ENCODE measurements around the gene ITPKB.

ITPKB gene

DNA sequence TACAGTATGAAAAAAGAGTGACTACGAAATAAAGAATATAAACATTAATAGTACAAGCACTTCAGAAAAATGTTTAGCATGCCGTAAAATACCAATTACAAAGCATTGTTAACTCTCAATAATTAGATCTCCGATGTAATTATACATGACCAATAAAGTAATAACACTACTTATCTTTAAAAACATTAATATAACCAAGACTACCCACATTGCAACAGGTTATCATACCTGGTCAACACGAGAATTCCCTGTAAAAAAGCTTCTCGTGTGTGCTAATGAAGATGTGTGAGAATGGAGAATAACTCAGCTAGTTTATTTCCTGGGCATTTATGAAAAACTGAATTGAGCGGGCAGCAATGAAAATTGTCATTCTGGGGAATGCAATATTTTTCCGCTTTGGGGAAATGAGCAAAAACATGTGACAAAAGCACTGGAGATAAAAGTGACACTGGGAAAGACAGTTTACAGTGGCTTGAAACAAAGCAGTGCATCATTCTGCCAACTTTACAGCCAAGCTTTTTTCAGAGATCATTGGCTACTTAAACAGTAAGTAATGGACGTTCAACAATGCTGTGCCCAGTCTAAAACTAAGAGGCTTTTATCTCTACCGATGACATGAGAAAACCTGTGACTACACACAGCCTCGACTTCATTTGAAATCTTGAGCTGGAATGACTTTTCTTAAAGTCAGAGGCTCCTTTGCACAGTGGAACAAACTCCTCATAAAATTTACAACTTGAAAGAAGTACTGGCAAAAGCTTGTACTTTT is 34.7 kb downstream of the ITPKB start:
- DNase-seq (ENCODE audit: low spot score), result no peak

DNA sequence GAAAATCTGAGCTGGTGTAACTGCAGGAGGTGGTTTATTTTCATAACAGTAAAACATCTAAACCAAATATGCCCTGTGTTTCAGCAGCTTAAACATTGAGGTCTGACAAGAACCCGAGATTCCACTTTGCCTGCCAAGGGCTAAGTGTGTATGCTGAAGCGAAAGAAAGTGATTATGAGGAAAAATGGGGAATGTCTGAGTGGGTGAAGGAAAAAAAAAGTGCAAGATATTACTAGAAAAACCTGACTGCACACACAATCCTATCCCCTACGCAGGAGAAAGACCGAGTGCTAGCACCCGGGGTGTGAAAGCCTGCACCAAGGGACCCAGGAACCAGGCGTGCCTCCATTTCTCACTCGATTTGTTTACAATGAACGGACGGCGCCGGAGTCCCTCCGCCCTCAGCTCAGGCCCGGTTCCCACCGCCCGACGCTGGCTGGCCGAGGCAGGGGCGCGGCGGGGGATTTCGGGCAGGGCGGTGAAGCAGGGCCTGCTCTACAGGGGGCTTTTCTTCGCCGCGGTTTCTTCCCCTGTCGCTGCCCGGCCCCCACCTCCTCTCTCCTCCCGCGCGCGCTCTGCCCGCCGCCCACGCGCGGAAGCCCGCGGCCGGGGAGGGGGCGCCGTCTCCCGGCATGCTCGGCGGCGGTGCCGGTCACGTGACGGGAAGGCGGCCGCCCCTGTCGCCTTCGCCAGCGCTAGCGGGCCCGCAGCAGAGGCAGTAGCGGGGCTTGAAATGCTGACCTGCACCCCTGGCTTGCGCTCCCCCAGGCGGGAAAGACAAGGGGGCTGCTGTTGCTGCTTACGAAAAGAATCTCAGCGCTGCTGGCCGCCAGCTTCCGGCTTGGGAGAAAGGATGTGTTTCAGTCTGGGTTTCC is 35.9 kb downstream of the ITPKB start:
- DNase-seq (ENCODE audit: low spot score), result no peak

DNA sequence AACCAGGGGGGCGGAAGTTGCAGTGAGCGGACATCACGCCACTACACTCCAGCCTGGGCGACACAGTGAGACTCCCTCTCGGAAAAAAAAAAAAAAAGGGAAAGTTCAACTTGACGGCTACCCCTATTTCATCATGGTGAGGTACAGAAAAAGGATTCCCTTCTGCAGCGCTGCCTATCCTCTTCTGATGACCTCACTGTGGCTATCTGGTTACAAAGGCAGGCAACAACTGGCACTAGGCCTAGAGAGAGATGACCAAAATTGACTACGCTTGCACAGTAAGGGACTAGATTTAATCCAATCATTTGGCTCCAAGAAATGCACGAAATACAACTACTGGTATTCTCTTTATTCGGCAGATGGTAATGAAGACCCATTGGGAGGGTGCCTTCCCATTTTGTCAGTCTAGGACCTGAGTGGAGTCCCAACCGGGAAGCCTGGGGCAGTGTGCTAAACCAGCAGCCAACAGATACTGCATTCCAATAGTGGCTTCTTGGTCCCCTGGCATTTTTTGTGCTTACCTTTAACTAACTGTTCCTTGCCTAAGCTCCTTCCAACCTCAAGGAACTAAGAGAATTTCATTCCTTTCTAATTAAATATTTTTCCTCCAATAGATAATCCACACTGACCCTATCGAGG is 36.6 kb downstream of the ITPKB start:
- DNase-seq (ENCODE audit: low spot score), result no peak

DNA sequence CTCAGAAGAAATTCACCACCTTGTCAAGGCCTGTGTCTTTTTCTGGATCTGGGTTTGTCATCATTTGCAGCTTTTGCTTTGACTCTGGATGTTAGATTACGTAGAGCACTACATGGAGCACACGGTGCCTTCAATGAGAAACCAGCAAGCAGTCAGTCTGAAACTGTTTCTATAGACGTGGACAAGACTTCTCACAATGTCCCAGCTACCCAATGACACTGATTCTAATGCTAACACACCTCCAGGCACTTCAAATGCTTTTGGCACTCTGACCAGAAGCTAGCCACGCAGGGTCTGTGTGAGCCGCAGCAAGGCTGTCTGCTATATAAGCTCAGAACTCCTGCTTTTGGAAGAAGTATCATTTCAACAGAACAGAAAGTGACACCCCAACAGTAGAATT is 38.2 kb downstream of the ITPKB start:
- DNase-seq (ENCODE audit: low spot score), result no peak

DNA sequence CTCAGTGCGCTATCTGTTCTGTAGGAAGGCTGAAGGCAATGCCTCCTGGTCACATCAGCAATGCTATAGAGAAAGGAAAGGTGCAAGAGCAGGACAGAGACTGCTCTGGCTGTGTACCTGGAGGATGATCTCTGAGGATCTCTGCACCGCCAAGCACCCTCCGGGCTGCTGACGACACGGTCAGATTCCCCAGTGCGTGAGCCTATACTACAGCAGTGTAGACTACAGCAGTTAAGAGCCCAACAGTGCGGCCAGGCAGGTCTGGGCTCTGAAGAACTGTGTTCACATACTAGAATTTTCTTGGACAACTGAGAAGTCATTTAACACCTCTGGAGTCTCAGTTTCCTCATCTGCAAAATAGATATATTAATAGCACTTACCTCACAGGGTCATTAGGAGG is 39.9 kb downstream of the ITPKB start:
- no peak for DNase-seq (ENCODE audit: low spot score)

DNA sequence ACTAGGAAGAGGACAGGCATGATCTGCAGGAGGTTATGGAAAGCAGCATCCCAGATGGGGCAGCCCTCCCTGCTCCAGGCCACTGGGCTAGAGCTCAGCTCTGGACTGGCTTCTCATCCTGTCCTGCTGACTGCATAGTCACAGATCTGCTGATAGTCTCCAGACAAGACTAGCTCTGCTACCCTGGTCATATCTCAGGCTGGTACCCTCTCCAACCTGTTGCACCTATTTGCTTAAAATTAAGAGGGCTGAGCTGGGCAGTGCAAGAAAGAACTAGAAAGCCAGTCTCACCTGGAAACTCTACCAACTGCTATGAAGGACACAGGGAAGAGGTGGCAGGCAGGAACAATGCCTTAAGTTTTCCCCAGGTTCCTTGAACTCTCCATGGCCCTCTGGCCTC is 40.4 kb downstream of the ITPKB start:
- DNase-seq (ENCODE audit: low spot score), result no peak

DNA sequence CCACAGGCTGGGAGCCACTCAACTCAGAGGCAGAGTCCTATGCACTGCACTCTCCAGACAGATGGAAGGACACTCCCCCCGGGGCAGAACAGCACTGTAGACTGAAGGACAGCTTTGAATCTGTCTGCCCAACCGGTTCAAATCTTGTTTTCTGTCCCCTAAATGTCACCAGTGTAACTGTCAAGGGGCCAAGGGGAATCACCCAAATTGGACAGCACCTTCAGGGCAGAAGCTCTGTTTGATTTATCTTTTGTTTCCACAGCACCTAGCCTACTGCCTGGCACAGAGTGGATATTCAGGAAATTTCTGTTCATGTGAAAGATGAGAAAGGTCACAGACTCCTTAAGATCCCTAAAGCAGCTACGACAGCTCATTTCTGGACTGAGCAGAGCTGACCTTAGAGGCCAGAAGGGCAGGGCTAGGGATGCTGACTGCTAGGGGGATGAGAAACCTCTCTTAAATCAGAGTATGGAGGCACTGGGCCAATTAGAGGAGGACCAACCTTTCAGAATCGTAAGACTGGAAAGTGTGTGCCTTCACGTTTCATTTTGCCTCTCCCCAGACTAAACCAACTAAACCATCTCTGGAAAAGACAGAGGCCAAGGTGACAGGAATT is 41.0 kb downstream of the ITPKB start:
- DNase-seq (ENCODE audit: low spot score), result no peak

DNA sequence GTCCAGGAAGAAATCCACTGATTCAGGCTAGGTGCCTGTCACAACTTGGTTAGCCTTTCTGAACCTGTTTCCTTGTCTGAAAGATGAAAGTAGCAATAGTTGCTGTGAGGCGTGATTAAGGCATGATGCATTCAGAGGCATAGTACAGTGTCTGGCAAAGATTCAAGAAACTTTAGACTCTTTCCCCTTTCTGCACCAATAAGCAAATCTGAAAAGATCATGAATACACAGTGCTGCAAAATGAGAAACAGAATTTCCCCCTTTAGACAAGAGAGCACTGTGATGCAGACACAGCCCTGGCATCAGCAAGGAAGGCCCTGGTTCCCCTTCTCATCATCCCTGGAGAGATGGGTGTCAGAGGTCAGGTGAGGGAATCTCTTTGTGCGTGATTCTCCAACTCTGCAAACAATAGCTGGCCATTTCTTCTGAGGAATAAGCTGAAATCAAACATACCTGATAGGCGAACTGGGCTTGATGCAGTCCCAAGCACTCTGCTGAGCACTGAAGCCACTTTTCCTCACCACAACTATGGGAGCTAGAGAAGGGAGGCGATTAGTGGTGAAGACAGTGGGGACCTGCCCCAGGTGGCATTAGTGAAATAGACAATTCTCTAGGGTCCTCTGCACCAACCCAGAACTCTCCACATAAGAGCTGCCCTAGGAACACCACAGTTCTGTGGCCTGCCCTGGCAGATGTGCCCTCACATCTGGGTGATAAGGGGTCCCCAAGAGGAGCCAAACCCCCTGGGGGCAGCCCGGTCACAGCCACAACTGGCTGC is 41.7 kb downstream of the ITPKB start:
- no peak for DNase-seq (ENCODE audit: low spot score)

DNA sequence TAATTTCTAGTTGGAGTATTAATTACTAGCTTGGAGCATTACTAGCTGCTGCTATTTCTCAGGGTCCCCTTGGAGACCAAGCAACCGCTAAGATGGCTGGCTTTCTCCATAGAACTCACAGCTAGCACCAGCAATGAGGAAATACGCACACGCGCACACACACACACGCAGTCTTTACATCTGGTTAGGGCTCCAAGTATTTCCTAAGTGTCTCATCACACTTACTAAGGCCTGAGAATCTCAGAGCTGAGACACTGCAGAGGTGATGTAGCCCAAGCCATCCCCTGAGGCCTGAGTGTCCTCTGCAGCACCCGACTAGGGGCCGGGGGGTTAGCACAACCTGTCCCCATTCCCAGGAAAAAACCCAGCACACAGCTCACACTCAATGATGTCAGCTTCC is 42.5 kb downstream of the ITPKB start:
- DNase-seq (ENCODE audit: low spot score), result no peak

DNA sequence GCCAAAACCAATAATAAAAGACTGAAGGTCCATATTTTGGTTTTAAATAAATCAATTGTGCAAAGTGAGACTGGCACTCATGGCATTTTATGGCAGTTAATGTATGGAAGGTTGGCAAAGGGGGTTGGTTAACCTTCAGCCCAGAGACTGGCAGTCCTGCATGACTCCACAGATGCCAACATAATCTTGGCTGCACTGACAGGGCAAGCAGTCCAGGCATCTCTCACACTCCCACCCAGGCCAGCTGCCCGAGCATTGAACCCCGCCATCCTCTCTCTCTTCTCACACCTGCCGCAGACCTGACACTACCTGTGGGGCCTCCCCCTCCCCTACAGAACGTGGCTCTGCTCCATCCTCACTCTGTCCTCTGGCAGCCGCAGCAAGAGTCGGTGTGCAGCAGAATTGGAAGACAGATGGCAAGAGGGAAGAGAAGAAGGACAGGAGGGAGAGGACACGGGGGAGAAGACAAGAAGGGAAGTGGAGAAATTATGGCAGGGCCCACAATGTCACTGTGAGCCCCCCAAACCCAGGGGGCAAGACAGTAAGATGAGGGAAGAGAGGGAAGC is 43.7 kb downstream of the ITPKB start:
- DNase-seq (ENCODE audit: low spot score), result no peak

DNA sequence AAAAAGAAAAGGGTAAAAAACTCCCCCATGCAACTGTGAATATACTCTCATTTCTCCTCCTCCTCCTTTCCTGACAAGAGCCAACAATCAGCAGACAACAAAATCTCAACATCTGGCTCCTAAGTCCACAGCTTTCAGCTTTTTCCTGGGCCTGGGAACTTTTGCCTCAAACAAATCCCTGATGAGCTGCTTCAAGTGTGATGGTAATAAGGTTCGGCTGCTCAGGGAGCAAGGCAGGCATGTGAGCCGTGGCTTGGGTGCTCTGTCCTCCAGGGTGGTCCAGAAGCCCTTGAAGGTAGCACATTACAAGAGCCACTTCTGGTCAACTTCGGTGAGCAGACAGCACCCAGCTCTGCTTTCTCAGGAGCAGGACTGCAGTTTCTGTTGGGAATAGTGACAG is 46.3 kb downstream of the ITPKB start:
- DNase-seq (ENCODE audit: low spot score), result no peak

DNA sequence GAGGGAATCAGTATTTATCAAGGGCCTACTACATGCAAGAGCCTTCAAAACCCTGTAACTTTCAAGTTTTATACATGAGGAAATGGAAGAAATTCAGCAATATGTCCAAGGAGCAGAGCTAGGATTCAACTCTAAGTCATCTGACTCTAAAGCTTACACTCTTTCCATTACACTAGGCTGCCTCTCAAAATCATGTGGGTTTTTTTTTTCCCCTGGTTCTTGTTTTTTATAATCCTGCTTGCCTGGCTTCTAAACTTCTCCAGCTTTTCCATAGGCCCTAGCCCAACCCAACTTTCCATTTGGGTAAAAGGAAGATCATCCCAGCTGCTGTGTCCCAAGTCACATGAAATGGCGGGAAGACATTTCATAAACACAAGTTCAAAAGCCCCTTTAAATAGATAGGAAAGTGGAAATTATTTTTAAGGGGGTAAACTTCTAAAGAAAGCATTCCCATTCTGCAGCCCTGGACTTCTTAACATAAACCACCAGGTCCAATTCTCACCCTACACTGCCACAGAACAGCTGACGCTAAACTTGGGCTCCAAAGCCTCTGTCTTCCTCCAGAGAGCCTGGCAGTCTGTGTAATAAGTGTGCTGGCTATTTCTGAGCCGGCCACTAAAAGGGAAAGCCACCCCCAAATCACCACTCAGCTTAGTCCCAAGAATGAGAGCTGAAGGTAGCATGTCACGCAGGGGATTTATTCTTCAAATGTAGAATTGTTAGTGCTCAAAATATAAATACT is 46.9 kb downstream of the ITPKB start:
- no peak for DNase-seq (ENCODE audit: low spot score)

DNA sequence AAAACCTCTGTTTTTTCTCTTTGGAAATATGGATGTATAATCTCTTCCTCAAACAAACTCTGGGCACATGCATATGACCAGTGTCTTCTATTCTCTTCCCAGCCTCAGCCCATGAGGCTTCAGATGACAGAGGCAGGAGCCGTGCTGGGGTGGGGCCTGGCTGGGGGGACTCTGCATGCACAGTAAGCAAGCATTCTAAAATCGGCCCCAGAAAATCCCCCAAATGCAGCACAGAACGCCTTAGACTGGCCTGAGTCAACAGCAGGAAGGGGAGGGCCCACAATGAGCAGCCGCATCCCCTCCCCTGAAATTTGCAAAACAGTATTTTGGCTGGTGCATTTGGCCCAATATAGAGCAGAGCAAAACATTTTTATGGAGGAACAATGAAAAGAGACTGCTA is 47.8 kb downstream of the ITPKB start:
- DNase-seq (ENCODE audit: low spot score), result no peak

DNA sequence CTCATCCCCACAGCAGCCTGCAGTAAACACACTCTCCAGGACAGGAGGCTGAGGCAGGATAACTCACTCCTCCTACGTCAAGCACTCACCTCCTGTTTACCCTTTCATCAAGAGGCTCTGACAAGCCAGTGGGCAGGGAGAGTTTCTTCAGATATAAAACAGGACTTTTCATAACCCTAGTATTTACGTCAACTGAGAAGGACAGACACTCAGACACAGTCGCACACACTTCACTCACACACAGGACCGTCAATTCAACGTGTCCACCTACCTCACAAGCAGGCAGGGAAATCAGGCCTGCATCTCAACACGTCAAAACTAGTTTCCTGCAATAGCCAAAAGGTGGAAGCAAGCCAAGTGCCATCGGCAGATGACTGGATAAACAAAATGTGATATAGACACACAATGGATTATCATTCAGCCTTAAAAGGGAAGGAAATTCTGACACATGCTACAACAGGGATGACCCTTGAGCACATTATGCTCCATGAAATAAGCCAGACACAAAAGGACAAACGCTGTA is 48.6 kb downstream of the ITPKB start:
- no peak for DNase-seq (ENCODE audit: low spot score)

DNA sequence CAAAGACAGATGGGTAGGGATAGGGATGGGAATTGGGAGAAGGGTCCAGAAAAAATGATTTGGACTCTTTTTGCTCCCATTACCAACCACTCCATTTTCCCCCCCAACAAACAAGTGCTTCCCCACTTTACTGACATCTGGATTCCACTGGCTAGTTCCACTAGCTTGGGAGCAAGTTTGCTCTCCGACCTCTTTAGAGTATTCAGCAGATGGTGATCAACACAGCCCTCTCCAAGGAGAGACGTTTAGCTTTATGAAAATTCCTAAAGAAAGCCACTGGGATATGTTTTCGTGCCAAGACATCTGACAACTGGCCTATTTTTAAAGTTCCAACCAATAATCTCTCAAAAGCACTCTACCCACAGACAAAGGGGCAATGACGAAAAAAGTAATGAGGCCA is 50.3 kb downstream of the ITPKB start:
- DNase-seq (ENCODE audit: low spot score), result no peak

DNA sequence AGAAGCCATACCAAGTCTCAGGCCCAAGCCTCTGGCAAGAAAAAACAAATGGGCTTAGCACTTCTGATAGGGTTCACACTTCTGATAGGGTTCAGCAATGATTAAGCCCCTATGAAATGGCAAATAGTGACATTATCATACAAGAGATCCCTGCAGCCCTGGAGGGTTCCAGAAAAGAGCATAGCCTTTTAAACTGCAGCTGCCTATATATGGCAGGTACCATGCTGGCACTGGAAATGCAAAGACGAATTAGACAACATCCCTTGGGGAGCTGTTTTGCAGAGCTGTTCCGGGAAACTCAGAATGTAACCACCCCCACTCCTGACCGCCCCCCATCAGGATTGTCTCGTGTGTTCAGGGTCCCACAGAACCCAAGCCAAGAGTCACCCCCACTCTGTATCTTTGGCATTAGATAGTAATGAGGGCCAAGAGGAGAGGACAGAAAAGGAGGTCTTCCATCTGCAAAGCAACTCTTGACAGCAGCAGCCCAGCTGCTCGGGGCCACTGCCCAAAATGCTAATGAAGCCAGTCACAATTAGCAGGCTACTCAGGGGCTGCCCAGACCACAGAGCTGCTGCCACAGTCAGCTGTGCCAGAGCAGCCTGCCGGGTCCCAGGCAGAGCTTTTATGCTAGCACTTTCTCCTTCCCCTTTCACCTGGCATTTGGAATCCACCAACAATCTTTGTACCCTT is 50.9 kb downstream of the ITPKB start:
- no peak for DNase-seq (ENCODE audit: low spot score)

DNA sequence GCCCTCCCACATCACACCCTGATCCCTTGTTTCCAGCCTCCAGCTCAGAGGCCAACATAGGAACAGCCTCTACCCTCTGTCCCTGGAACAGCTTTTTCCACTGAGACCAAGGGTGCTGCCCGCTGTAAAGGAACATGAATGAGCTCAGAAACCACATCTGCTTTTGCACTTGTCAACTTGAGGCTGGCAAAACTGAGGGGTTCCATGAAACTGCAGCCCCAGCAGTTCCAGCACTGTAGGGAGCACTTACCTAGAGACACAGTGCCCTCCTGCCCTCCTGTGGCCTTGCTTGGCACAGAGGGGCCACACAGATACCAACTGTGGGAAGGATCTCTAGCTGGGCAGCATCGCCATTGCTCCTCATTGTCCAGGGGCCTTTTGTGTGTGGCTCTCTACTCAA is 51.7 kb downstream of the ITPKB start:
- DNase-seq (ENCODE audit: low spot score), result no peak

DNA sequence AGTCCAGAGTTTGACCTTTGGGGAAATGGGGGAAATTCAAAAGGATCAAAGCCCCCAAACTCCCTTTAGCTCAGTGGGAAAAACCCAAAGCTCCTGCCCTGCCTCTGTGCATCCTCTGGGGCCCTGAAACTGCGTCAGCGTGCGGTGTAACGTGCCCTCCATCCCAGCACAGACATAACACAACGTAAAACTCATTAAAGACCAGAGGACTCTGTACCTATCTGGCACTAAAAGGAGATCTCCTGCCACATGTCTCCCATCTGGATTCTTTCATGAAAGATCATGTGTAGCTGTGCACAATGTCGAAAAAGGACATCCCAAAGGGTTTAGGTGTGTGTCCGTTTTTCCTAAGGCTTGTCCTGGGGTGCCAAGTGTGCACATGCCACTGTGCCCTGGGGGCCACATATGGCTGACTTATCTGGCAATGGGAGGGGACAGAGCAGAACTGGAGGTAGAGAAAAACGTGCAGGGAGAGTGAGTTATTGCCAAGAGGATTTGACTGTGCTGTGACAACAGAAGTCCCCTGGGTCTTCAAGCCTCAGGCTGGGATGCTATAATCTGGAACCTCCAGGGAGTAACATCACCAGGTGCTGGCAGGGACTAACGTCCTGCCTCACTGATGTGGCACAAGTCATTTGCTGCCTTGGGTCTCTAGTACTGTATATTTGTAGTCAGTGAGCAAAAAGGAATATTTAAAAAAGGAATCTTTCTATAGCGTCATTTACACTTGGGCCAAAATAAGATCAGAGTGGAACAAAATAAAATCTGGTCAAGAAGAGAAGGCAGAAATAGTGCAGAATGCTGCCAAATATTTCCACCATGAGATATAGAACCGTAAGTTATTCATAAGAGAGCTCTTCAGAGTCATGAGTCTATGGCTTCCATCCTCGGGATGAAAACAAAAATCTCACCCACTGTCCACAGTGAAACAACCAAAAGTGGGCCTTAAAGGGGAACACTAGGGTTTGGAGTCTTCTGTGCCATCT is 52.3 kb downstream of the ITPKB start:
- no peak for DNase-seq (ENCODE audit: low spot score)
